B cell (primary cell): ENCODE measurements around the gene MAP4K2. TPM values are rescaled to one million over a fixed set of nuclear protein-coding genes. Genes with fewer than 3 reads are reported as not detected.

Experiments used
- ATAC-seq: fragments of 200-7000 bp; cut with Tn5 transposase; one replicate; pipeline ENCODE4 v1.10.0; 2021; ENCODE audit warnings: low read depth, mild to moderate bottlenecking, moderate number of reproducible peaks, moderate library complexity
- CTCF ChIA-PET: fragments of 350-600 bp; sonication (Branson Sonifier 250); formaldehyde crosslinking; loops from one replicate; lab custom pipeline; 2021; ENCODE audit warnings: antibody characterized with exemption, inconsistent platforms; lab: Charles Lee
- POLR2A ChIA-PET: fragments of 350-600 bp; sonication (Branson Sonifier 250); formaldehyde crosslinking; loops from one replicate; lab custom pipeline; 2021; ENCODE audit warnings: antibody characterized with exemption; lab: Charles Lee
- DNase-seq: peaks from one replicate; pipeline ENCODE4 v3.0.0; 2013
- H2AFZ ChIP-seq: 2 replicates; pipeline ENCODE4 v1.6.1; 2012; ENCODE audit warnings: mild to moderate bottlenecking, low read depth, low read length; ENCODE audit not compliant: insufficient read depth, poor library complexity, severe bottlenecking
- H3K27ac ChIP-seq, 2 donors: 1 replicate in 1 of 2; 2 replicates in 1 of 2; pipeline ENCODE4 v1.5.1; 2012 to 2013; ENCODE audit warnings: low read length in 2 of 2, mild to moderate bottlenecking in 2 of 2, moderate library complexity in 1 of 2
- H3K27me3 ChIP-seq, 4 experiments: fragments of 200-600 bp in 1 of 4; sonication (generic) in 1 of 4; replicated peaks in 1 of 4; 1 replicate in 2 of 4; 2 replicates in 2 of 4; pipeline versions ENCODE4 v1.6.1 to v1.7.0; 2013 to 2016; ENCODE audit warnings: low read length in 3 of 4, mild to moderate bottlenecking in 2 of 4, mixed read lengths in 1 of 4, moderate library complexity in 1 of 4; ENCODE audit not compliant: insufficient read depth in 4 of 4, control insufficient read depth in 3 of 4; ENCODE audit errors: control extremely low read depth in 1 of 4
- H3K36me3 ChIP-seq, 2 experiments: replicated peaks in 1 of 2; 1 replicate in 1 of 2; 2 replicates in 1 of 2; pipeline versions ENCODE4 v1.6.1 to v1.7.1; 2013; ENCODE audit warnings: low read length in 1 of 2; ENCODE audit not compliant: insufficient read depth in 2 of 2, control insufficient read depth in 1 of 2; ENCODE audit errors: control extremely low read depth in 1 of 2, extremely low read depth in 1 of 2
- H3K4me1 ChIP-seq, 2 donors: fragments of 200-600 bp in 1 of 2; sonication (generic) in 1 of 2; 1 replicate in 1 of 2; 2 replicates in 1 of 2; pipeline versions ENCODE4 v1.5.1 to v1.6.1; 2013 to 2017; ENCODE audit warnings: low read length in 2 of 2; ENCODE audit not compliant: control insufficient read depth in 2 of 2, insufficient read depth in 2 of 2
- H3K4me2 ChIP-seq: replicated peaks from 2 replicates; pipeline ENCODE3; 2012; ENCODE audit warnings: mild to moderate bottlenecking, low read depth, low read length; ENCODE audit not compliant: poor library complexity, severe bottlenecking
- H3K4me3 ChIP-seq, 5 experiments: fragments of 200-600 bp in 1 of 5; sonication (generic) in 1 of 5; 1 replicate in 3 of 5; 2 replicates in 2 of 5; pipeline versions ENCODE4 v1.5.1 to v1.7.0; 2011 to 2016; ENCODE audit warnings: low read length in 4 of 5, mild to moderate bottlenecking in 4 of 5, low read depth in 2 of 5, control low read depth in 1 of 5, moderate library complexity in 1 of 5; ENCODE audit not compliant: insufficient read depth in 1 of 5; ENCODE audit errors: control extremely low read depth in 1 of 5, extremely low read depth in 1 of 5
- H3K79me2 ChIP-seq: fragments of 200-600 bp; sonication (generic); one replicate; pipeline ENCODE4 v1.6.0; 2016; ENCODE audit warnings: low read length; ENCODE audit not compliant: control insufficient read depth, insufficient read depth
- H3K9ac ChIP-seq: fragments of 200-600 bp; sonication (generic); 2 replicates; pipeline ENCODE4 v1.6.1; 2017; ENCODE audit warnings: mild to moderate bottlenecking, low read length, moderate library complexity
- H3K9me3 ChIP-seq, 3 donors: one replicate each; pipeline versions ENCODE4 v1.6.1 to v1.7.1; 2013; ENCODE audit warnings: low read length in 2 of 3; ENCODE audit not compliant: control insufficient read depth in 2 of 3, insufficient read depth in 1 of 3; ENCODE audit errors: control extremely low read depth in 1 of 3
- H4K20me1 ChIP-seq: 2 replicates; pipeline ENCODE4 v1.6.0; 2012; ENCODE audit warnings: mild to moderate bottlenecking, low read length; ENCODE audit not compliant: insufficient read depth, control insufficient read depth, poor library complexity, severe bottlenecking
- H3K27ac Mint-ChIP-seq: one replicate; pipeline ENCODE4 v1.8.0; 2021; ENCODE audit warnings: mixed read lengths
- H3K27me3 Mint-ChIP-seq: one replicate; pipeline ENCODE4 v1.8.0; 2021; ENCODE audit warnings: mixed read lengths
- H3K4me1 Mint-ChIP-seq: one replicate; pipeline ENCODE4 v1.8.0; 2021; ENCODE audit warnings: mixed read lengths
- H3K4me3 Mint-ChIP-seq: one replicate; pipeline ENCODE4 v1.8.0; 2021; ENCODE audit warnings: mixed read lengths
- H3K9me3 Mint-ChIP-seq: one replicate; pipeline ENCODE4 v1.8.0; 2022; ENCODE audit warnings: mixed read lengths; ENCODE audit not compliant: insufficient read depth
- EZH2 ChIP-seq: IDR thresholded peaks from 2 replicates; pipeline ENCODE4 v1.6.1; 2012; ENCODE audit warnings: borderline replicate concordance, low read depth, mild to moderate bottlenecking, moderate library complexity, low read length; ENCODE audit not compliant: insufficient read depth, poor library complexity, severe bottlenecking
- WGBS: methylation state at CpG from one replicate; pipeline ENCODE4 v1.1.5; 2013; ENCODE audit warnings: missing lambda C conversion rate; ENCODE audit not compliant: insufficient coverage; 5-methylcytosine and 5-hydroxymethylcytosine counted together
- intact Hi-C: fragments of 100-400 bp; cut with micrococcal nuclease; formaldehyde crosslinking; loops from one replicate; pipeline ENCODE4 v1.10.0; 2022
- polyA plus RNA-seq: library from polyadenylated mRNA; depleted of rRNA; stranded (reverse); fragments of >200 nt; gene quantifications from 2 replicates; pipeline ENCODE4 v1.2.3, GENCODE V29; 2012
- total RNA-seq, 2 donors: library from RNA; stranded (reverse); fragments of 120-200 nt in 1 of 2; gene quantifications; 1 replicate in 1 of 2; 2 replicates in 1 of 2; pipeline versions ENCODE4 v1.2.3 to v1.2.4, GENCODE V29; 2013 to 2022
- TF ChIP-seq, protein P1 (sequence below): fragments of 200-600 bp; IDR thresholded peaks from one replicate; pipeline ENCODE4 v1.8.0; 2022; ENCODE audit warnings: antibody characterized with exemption, mild to moderate bottlenecking

MAP4K2 gene
- total and polyA plus RNA-seq, 2 donors (not counting 1 experiment from before 2014, with no cell fraction given), result 118 to 163 TPM

GRCh38 chr11:64836448-64837072 is 33.5 kb upstream of the MAP4K2 start:
- H3K9me3 Mint-ChIP-seq, result no peaks in the 10 kb centered on the region
- no peaks in the 10 kb centered on the region for H3K79me2 ChIP-seq
- no peaks in the 10 kb centered on the region for H3K4me1 Mint-ChIP-seq
- no peak overlapping the region for H3K27ac ChIP-seq
- intact Hi-C loops, result no loop called here
- H3K27me3 Mint-ChIP-seq, result no peaks in the 10 kb centered on the region
- no peak overlapping the region for H2AFZ ChIP-seq
- WGBS, result 92% methylated on average over 9 of the region's 16 CpGs
- H3K4me1 ChIP-seq, result peaks cover 0 to 4% of the 10 kb centered on the region in 2 donors
- H3K9ac ChIP-seq, result no peak overlapping the region
- ChIA-PET POLR2A (interaction anchor here (0.5 kb wide), 1 partner anchor 11 kb away, joined by 3 read pairs; no protein-coding TSS in a partner anchor), CTCF (no interaction called here)
- ATAC-seq, result no peak
- no peaks in the 10 kb centered on the region for H3K27me3 ChIP-seq
- H3K9me3 ChIP-seq, result no peaks in the 10 kb centered on the region
- no peak overlapping the region for H3K4me3 Mint-ChIP-seq
- H3K36me3 ChIP-seq, result peaks cover 0 to 11% of the 10 kb centered on the region in 2 experiments
- H4K20me1 ChIP-seq, result no peaks in the 10 kb centered on the region
- H3K4me3 ChIP-seq, result no peak overlapping the region
- no peak for DNase-seq
- H3K27ac Mint-ChIP-seq, result no peak overlapping the region
- no peak overlapping the region for H3K4me2 ChIP-seq
- no peak for TF ChIP-seq EZH2
- TF ChIP-seq, protein P1, sequence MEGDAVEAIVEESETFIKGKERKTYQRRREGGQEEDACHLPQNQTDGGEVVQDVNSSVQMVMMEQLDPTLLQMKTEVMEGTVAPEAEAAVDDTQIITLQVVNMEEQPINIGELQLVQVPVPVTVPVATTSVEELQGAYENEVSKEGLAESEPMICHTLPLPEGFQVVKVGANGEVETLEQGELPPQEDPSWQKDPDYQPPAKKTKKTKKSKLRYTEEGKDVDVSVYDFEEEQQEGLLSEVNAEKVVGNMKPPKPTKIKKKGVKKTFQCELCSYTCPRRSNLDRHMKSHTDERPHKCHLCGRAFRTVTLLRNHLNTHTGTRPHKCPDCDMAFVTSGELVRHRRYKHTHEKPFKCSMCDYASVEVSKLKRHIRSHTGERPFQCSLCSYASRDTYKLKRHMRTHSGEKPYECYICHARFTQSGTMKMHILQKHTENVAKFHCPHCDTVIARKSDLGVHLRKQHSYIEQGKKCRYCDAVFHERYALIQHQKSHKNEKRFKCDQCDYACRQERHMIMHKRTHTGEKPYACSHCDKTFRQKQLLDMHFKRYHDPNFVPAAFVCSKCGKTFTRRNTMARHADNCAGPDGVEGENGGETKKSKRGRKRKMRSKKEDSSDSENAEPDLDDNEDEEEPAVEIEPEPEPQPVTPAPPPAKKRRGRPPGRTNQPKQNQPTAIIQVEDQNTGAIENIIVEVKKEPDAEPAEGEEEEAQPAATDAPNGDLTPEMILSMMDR, result no peak

DNA sequence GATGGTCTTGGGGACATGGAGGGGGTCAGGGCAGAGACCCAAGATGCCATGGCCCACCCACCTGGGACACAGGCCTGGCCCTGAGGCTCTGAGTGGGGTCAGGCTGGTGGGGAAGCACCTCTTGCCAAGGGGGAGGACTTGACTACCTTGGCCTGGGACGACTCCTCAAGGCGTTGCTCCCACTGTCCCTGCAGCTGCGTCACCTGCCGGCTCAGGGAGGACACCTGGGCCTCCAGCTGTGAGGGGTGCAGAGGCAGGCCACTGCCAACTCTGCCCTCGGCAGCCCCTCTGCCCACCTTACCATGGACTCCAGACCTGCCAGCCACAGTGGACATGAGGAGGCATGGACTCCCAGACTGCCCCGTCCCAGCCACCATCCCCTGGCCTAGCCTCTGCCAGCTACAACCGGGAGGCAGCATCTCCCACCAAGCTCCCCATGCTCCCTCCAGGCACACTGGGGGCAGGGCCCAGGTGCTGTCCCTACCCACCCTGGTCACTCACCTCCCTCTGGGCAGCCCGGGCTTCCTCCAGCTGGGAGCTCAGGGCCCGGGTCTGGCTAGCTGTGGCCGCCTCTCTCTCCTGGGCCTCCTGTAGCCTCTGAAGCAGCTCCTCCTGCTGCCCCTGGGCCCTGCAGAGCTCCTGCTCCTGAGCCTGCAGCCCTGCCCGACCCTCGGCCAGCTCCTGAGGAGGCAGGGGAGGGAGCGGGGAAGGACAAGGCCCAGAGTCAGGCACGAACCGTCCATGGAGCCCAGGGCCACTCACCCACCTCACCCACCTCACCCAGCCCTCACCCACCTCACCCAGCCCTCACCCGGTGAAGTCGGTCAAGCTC is 32.8 kb upstream of the MAP4K2 start:
- Histone ChIP-seq H2AFZ (no peak overlapping the region), H3K4me2 (no peak overlapping the region)
- intact Hi-C loops, result no loop called here

More for the DNA sequence above, 32.8 kb upstream of the MAP4K2 start:
- no peak overlapping the region for H3K4me3 ChIP-seq
- no peak for TF ChIP-seq EZH2
- TF ChIP-seq, protein P1, result no peak
- no peaks in the 10 kb centered on the region for H3K27me3 ChIP-seq
- no peak overlapping the region for H3K27ac ChIP-seq
- no peaks in the 10 kb centered on the region for H4K20me1 ChIP-seq
- ATAC-seq (no peak), DNase-seq (no peak)
- ChIA-PET POLR2A (interaction anchor here (0.5 kb wide), 1 partner anchor 11 kb away, joined by 3 read pairs; no protein-coding TSS in a partner anchor), CTCF (interaction anchor here (1.2 kb wide), 1 partner anchor 52 kb away, joined by 5 read pairs; no protein-coding TSS in a partner anchor)
- Mint-ChIP-seq H3K27me3 (no peaks in the 10 kb centered on the region), H3K4me3 (no peak overlapping the region), H3K4me1 (no peaks in the 10 kb centered on the region), H3K27ac (no peak overlapping the region), H3K9me3 (no peaks in the 10 kb centered on the region)
- H3K9me3 ChIP-seq, result no peaks in the 10 kb centered on the region
- no peak overlapping the region for H3K9ac ChIP-seq
- H3K4me1 ChIP-seq, result peaks cover 0 to 4% of the 10 kb centered on the region in 2 donors
- H3K36me3 ChIP-seq, result peaks cover 0 to 11% of the 10 kb centered on the region in 2 experiments
- WGBS, result 95% methylated on average over 17 of the region's 17 CpGs
- H3K79me2 ChIP-seq, result no peaks in the 10 kb centered on the region
